ENCODE measurements around the gene ZNF783. TPM values are rescaled to one million over a fixed set of nuclear protein-coding genes. Genes with fewer than 3 reads are reported as not detected.

ZNF783 gene
- total and polyA plus RNA-seq, 9 of the 15 experiments (the other 6 are each of a cell fraction or from before 2014, with no cell fraction given), result 0.66 to 11.2 (median 5.4) TPM

- Histone ChIP-seq H3K4me3 (no peak overlapping the region), H3K9ac (ENCODE audit: insufficient read depth in 1 of 2, low read depth in 2 of 2, low read length in 2 of 2) (no peak overlapping the region), H3K4me2 (ENCODE audit: insufficient read depth, low read length) (no peak overlapping the region), H3K9me1 (ENCODE audit: control insufficient read depth, insufficient read depth, low read length) (no peaks in the 10 kb centered on the region), H3K27me3 (ENCODE audit: control insufficient read depth in 2 of 2, insufficient read depth in 2 of 2, low read length in 2 of 2) (peaks cover 0 to 7% of the 10 kb centered on the region in 2 experiments; a peak in 1 of 5 replicates), H3K9me3 (replicated peaks; ENCODE audit: control insufficient read depth, insufficient read depth, low read depth, low read length) (no peaks in the 10 kb centered on the region), H4K20me1 (replicated peaks; ENCODE audit: control insufficient read depth, insufficient read depth, low read length) (no peaks in the 10 kb centered on the region), H3K27ac (ENCODE audit: extremely low read depth, low read depth, low read length) (no peak overlapping the region), H3K36me3 (ENCODE audit: control insufficient read depth, insufficient read depth, low read length) (no peaks in the 10 kb centered on the region), H3K79me2 (ENCODE audit: control insufficient read depth, insufficient read depth, low read length) (no peaks in the 10 kb centered on the region), H3K4me1 (replicated peaks in 1 of 2; ENCODE audit: control insufficient read depth in 2 of 2, insufficient read depth in 2 of 2, low read length in 2 of 2) (peaks cover 0 to 3% of the 10 kb centered on the region in 2 experiments; a peak in 1 of 5 replicates), H2AFZ (ENCODE audit: low read depth, low read length) (no peak overlapping the region)
- WGBS (ENCODE audit: insufficient coverage, low coverage, missing lambda C conversion rate), result 7% methylated on average over 4 of the region's 4 CpGs
- FAIRE-seq (no peak), ATAC-seq (no peak), DNase-seq (ENCODE audit: extremely low read depth in 1 of 4, low spot score in 3 of 4) (peak in 2 of 4 experiments; percentile 9 to 10)
- ChIA-PET POLR2A (interaction anchor here (0.6 to 2.2 kb wide), 6 partner anchors 8 to 57 kb away, joined by 3 to 8 read pairs (median 3); no protein-coding TSS in a partner anchor), CTCF (ENCODE audit: low intra/inter-chr PET ratio) (interaction anchor here (0.6 to 2.3 kb wide), 4 partner anchors 36 to 314 kb away, joined by 3 to 9 read pairs (median 6); no protein-coding TSS in a partner anchor)
- intact Hi-C loops (cut with micrococcal nuclease) (loop anchor here (1.0 kb wide), 2 partner anchors 111 to 186 kb away; partner anchors contain the start of gene ZNF746), in situ Hi-C loops (cut with MboI) (loop anchor here (5.0 kb wide), 1 partner anchor 101 kb away; no protein-coding TSS in a partner anchor)
- BruUV-seq (replicated peaks), result no TSS peak
- TF ChIP-seq ARID4B (CRISPR knock-in tag; IDR thresholded peaks at IDR 0.05), result peak; percentile 32; the same call in 1 of the 2 replicates
- TF ChIP-seq PCBP2 (IDR thresholded peaks at IDR 0.05; ENCODE audit: low read depth, low read length, poor library complexity, severe bottlenecking), result no peak
These were observed 49.1 kb downstream of the ZNF783 start for GRCh38 chr7:149310990-149311573.
